ENCODE data around the gene GPBP1.

GRCh38 chr5:57247765-57248164 is 73.9 kb downstream of the GPBP1 start:
- TF ChIP-seq CTCF (conservative IDR thresholded peaks at IDR 0.05 in 1 of 2, IDR thresholded peaks at IDR 0.05 in 1 of 2; ENCODE audit: low read depth in 1 of 2, low read length in 2 of 2), result no peak
- no peak for TF ChIP-seq EZH2 (IDR thresholded peaks at IDR 0.05; ENCODE audit: low read length, missing control alignments)
